ENCODE data around the gene CDC73.

The CDC73 gene

DNA sequence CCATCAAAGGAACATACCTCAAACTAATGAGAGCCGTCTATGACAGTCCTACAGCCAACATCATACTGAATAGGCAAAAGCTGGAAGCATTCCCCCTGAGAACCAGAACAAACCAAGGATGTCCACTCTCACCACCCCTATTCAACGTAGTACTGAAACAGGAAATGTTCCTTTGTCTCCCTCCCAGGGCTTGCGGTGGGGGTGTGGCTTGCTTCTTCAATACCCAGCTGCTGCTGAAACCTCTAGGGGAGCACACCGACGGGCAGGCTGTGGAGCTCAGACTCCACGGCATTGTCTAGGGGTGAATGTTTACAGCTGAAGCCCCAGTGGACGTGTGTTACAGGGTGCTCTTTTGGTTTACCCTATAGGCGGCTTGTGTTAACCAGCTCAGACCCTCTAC, 95.1 kb downstream of the CDC73 start (continued):
- TF ChIP-seq PPARA (CRISPR knock-in tag; IDR thresholded peaks at IDR 0.05; ENCODE audit: borderline replicate concordance) (no peak), POU6F1 (CRISPR knock-in tag; IDR thresholded peaks at IDR 0.05; ENCODE audit: borderline replicate concordance, low read depth) (no peak), ISL1 (CRISPR knock-in tag; IDR thresholded peaks at IDR 0.05) (no peak), ZNF565 (CRISPR knock-in tag; conservative IDR thresholded peaks at IDR 0.05; ENCODE audit: low read depth) (no peak)

DNA sequence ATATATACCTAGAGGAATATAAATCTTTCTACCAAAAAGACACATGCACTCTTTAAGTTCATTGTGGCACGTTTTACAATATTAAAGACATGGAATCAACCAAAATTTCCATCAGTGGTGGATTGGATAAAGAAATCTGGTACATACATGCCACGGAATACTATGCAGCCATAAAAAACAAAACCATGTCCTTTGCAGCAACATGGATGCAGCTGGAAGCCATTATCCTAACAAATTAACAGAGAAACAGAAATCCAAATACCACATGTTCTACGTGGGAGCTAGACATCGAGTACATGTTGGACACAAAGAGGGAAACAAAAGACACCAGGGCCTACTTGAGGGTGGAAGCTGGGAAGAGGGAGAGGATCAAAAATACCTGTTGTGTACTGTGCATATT, 97.6 kb downstream of the CDC73 start:
- no peak for ATAC-seq
- TF ChIP-seq CSDC2 (CRISPR knock-in tag; IDR thresholded peaks at IDR 0.05), result no peak
- TF ChIP-seq, protein P1, sequence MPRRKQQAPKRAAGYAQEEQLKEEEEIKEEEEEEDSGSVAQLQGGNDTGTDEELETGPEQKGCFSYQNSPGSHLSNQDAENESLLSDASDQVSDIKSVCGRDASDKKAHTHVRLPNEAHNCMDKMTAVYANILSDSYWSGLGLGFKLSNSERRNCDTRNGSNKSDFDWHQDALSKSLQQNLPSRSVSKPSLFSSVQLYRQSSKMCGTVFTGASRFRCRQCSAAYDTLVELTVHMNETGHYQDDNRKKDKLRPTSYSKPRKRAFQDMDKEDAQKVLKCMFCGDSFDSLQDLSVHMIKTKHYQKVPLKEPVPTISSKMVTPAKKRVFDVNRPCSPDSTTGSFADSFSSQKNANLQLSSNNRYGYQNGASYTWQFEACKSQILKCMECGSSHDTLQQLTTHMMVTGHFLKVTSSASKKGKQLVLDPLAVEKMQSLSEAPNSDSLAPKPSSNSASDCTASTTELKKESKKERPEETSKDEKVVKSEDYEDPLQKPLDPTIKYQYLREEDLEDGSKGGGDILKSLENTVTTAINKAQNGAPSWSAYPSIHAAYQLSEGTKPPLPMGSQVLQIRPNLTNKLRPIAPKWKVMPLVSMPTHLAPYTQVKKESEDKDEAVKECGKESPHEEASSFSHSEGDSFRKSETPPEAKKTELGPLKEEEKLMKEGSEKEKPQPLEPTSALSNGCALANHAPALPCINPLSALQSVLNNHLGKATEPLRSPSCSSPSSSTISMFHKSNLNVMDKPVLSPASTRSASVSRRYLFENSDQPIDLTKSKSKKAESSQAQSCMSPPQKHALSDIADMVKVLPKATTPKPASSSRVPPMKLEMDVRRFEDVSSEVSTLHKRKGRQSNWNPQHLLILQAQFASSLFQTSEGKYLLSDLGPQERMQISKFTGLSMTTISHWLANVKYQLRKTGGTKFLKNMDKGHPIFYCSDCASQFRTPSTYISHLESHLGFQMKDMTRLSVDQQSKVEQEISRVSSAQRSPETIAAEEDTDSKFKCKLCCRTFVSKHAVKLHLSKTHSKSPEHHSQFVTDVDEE (CRISPR knock-in tag; IDR thresholded peaks at IDR 0.05), result no peak
- no peak for TF ChIP-seq ZFP30 (CRISPR knock-in tag; IDR thresholded peaks at IDR 0.05)
- TF ChIP-seq PPARA (CRISPR knock-in tag; IDR thresholded peaks at IDR 0.05; ENCODE audit: borderline replicate concordance), result no peak
- TF ChIP-seq TCF4 (CRISPR knock-in tag; IDR thresholded peaks at IDR 0.05; ENCODE audit: borderline replicate concordance), result no peak
- TF ChIP-seq BACH2 (CRISPR knock-in tag; IDR thresholded peaks at IDR 0.05; ENCODE audit: borderline replicate concordance), result no peak
- TF ChIP-seq, protein P2, sequence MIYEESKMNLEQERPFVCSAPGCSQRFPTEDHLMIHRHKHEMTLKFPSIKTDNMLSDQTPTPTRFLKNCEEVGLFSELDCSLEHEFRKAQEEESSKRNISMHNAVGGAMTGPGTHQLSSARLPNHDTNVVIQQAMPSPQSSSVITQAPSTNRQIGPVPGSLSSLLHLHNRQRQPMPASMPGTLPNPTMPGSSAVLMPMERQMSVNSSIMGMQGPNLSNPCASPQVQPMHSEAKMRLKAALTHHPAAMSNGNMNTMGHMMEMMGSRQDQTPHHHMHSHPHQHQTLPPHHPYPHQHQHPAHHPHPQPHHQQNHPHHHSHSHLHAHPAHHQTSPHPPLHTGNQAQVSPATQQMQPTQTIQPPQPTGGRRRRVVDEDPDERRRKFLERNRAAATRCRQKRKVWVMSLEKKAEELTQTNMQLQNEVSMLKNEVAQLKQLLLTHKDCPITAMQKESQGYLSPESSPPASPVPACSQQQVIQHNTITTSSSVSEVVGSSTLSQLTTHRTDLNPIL (CRISPR knock-in tag; IDR thresholded peaks at IDR 0.05; ENCODE audit: low read depth), result no peak
- TF ChIP-seq CSRNP3 (CRISPR knock-in tag; IDR thresholded peaks at IDR 0.05), result no peak
- TF ChIP-seq ARNTL (CRISPR knock-in tag; IDR thresholded peaks at IDR 0.05; ENCODE audit: borderline replicate concordance, low read depth), result no peak
- no peak for TF ChIP-seq ZNF8 (CRISPR knock-in tag; IDR thresholded peaks at IDR 0.05)
- no peak for TF ChIP-seq TOX (CRISPR knock-in tag; IDR thresholded peaks at IDR 0.05; ENCODE audit: borderline replicate concordance)
- no peak for TF ChIP-seq ZFP3 (CRISPR knock-in tag; IDR thresholded peaks at IDR 0.05)
- no peak for TF ChIP-seq POU6F1 (CRISPR knock-in tag; IDR thresholded peaks at IDR 0.05; ENCODE audit: borderline replicate concordance, low read depth)

- TF ChIP-seq TOX (CRISPR knock-in tag; IDR thresholded peaks at IDR 0.05; ENCODE audit: borderline replicate concordance) (no peak), ISL1 (CRISPR knock-in tag; IDR thresholded peaks at IDR 0.05) (no peak), ZFP3 (CRISPR knock-in tag; IDR thresholded peaks at IDR 0.05) (no peak), ZNF565 (CRISPR knock-in tag; conservative IDR thresholded peaks at IDR 0.05; ENCODE audit: low read depth) (no peak), CSDC2 (CRISPR knock-in tag; IDR thresholded peaks at IDR 0.05) (no peak)
- TF ChIP-seq, protein P2 (CRISPR knock-in tag; IDR thresholded peaks at IDR 0.05; ENCODE audit: low read depth), result no peak
- ATAC-seq, result no peak
Measured at GRCh38 chr1:193221651-193222050, 99.8 kb downstream of the CDC73 start.

DNA sequence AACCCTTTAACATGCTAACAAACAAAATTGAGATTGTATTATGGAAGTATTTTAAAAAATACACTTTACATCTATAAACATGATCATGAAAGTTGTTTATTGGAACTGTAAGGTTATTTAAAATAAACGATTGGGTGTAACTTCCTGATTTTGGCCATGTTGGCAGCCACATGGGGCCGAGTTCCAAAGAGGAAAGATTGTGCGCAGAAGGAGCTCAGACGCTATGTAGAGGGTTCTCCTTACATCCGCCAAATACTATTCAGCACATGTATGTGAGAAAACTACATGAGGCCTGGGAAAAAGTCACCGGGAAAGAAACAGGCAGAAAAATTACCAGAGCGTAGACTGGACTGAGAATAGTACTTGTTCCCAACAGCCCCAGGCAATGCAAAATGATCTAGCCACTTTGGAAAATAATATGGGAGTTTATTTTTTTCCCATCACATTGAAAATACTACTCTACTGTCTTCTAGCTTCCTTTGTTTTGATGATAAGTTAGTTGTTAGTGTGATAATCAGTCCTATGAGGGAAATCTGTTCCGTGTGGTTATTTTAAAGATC, 100.3 kb downstream of the CDC73 start:
- TF ChIP-seq CSDC2 (CRISPR knock-in tag; IDR thresholded peaks at IDR 0.05), result no peak
- ATAC-seq, result no peak

Data from SK-N-SH treated with all-trans-retinoic acid at 6 μM for 48 hours (cell line).